ACC112 (cell line): ENCODE data around the gene ADAMTS16.

ENCODE experiments used
- H2AFZ ChIP-seq: fragments of 200-600 bp; sonication (generic); one replicate; pipeline ENCODE4 v1.6.0; 2017; ENCODE audit warnings: antibody characterized with exemption, low read length; ENCODE audit not compliant: unreplicated experiment
- H3K27ac ChIP-seq: fragments of 200-600 bp; sonication (generic); 2 replicates; pipeline ENCODE4 v1.5.1; 2014; ENCODE audit warnings: low read depth, mild to moderate bottlenecking, antibody characterized with exemption, low read length, moderate library complexity
- H3K27me3 ChIP-seq: fragments of 200-600 bp; sonication (generic); 2 replicates; pipeline ENCODE4 v1.6.1; 2014; ENCODE audit warnings: mild to moderate bottlenecking, antibody characterized with exemption, low read length, moderate library complexity, mixed read lengths; ENCODE audit not compliant: insufficient read depth
- H3K36me3 ChIP-seq: fragments of 200-600 bp; sonication (generic); 2 replicates; pipeline ENCODE4 v1.6.1; 2016; ENCODE audit warnings: mild to moderate bottlenecking, antibody characterized with exemption, low read length, moderate library complexity, mixed read lengths; ENCODE audit not compliant: insufficient read depth
- H3K4me1 ChIP-seq: fragments of 200-600 bp; sonication (generic); one replicate; pipeline ENCODE4 v1.6.1; 2016; ENCODE audit warnings: low read length, mixed read lengths; ENCODE audit not compliant: insufficient read depth, unreplicated experiment, control insufficient read depth
- H3K4me3 ChIP-seq: fragments of 200-600 bp; sonication (generic); 2 replicates; pipeline ENCODE4 v1.5.1; 2014; ENCODE audit warnings: mild to moderate bottlenecking, low read depth, low read length
- H3K79me2 ChIP-seq: fragments of 200-600 bp; sonication (generic); one replicate; pipeline ENCODE4 v1.6.0; 2016; ENCODE audit warnings: low read length; ENCODE audit not compliant: control insufficient read depth, unreplicated experiment, insufficient read depth

The ADAMTS16 gene

GRCh38 chr5:5314626-5315025 lies 174.5 kb downstream of the ADAMTS16 start:
- Histone ChIP-seq H3K27me3 (no peaks in the 10 kb centered on the region), H3K4me3 (no peak overlapping the region), H3K79me2 (no peaks in the 10 kb centered on the region), H2AFZ (no peak overlapping the region), H3K4me1 (no peaks in the 10 kb centered on the region), H3K27ac (no peak overlapping the region), H3K36me3 (no peaks in the 10 kb centered on the region)

- no peaks in the 10 kb centered on the region for H3K79me2 ChIP-seq
- H3K27ac ChIP-seq = no peak overlapping the region
- H3K27me3 ChIP-seq = no peaks in the 10 kb centered on the region
- no peaks in the 10 kb centered on the region for H3K36me3 ChIP-seq
- H2AFZ ChIP-seq = no peak overlapping the region
- no peak overlapping the region for H3K4me3 ChIP-seq
- no peaks in the 10 kb centered on the region for H3K4me1 ChIP-seq
Measured at GRCh38 chr5:5315068-5315980, 175.2 kb downstream of the ADAMTS16 start.

GRCh38 chr5:5316334-5316733 lies 176.2 kb downstream of the ADAMTS16 start:
- Histone ChIP-seq H3K36me3 (no peaks in the 10 kb centered on the region), H3K27ac (no peak overlapping the region), H3K79me2 (no peaks in the 10 kb centered on the region), H3K27me3 (no peaks in the 10 kb centered on the region), H3K4me1 (no peaks in the 10 kb centered on the region), H2AFZ (no peak overlapping the region), H3K4me3 (no peak overlapping the region)

- Histone ChIP-seq H3K36me3 (no peaks in the 10 kb centered on the region), H3K27ac (no peak overlapping the region), H2AFZ (no peak overlapping the region)
Measured at GRCh38 chr5:5317976-5318375, 177.8 kb downstream of the ADAMTS16 start.

GRCh38 chr5:5318426-5319190 lies 178.5 kb downstream of the ADAMTS16 start:
- no peak overlapping the region for H2AFZ ChIP-seq
- no peaks in the 10 kb centered on the region for H3K79me2 ChIP-seq
- H3K36me3 ChIP-seq = no peaks in the 10 kb centered on the region
- H3K27me3 ChIP-seq = no peaks in the 10 kb centered on the region
- no peaks in the 10 kb centered on the region for H3K4me1 ChIP-seq
- H3K27ac ChIP-seq = no peak overlapping the region
- H3K4me3 ChIP-seq = no peak overlapping the region

More at GRCh38 chr5:5317976-5318375, 177.8 kb downstream of the ADAMTS16 start:
- Histone ChIP-seq H3K27me3 (no peaks in the 10 kb centered on the region), H3K4me1 (no peaks in the 10 kb centered on the region), H3K4me3 (no peak overlapping the region), H3K79me2 (no peaks in the 10 kb centered on the region)

- Histone ChIP-seq H3K4me1 (no peaks in the 10 kb centered on the region), H3K36me3 (no peaks in the 10 kb centered on the region), H2AFZ (no peak overlapping the region), H3K4me3 (no peak overlapping the region), H3K27me3 (no peaks in the 10 kb centered on the region), H3K27ac (no peak overlapping the region), H3K79me2 (no peaks in the 10 kb centered on the region)
Measured at GRCh38 chr5:5320062-5320805, 180.1 kb downstream of the ADAMTS16 start.

- Histone ChIP-seq H3K4me1 (no peaks in the 10 kb centered on the region), H3K27me3 (no peaks in the 10 kb centered on the region), H3K4me3 (no peak overlapping the region), H3K36me3 (no peaks in the 10 kb centered on the region), H3K27ac (no peak overlapping the region), H3K79me2 (no peaks in the 10 kb centered on the region), H2AFZ (no peak overlapping the region)
Measured at GRCh38 chr5:5321137-5321536, 181.0 kb downstream of the ADAMTS16 start.

GRCh38 chr5:5323551-5323950 lies 183.4 kb downstream of the ADAMTS16 start:
- Histone ChIP-seq H2AFZ (no peak overlapping the region), H3K79me2 (no peaks in the 10 kb centered on the region), H3K27me3 (no peaks in the 10 kb centered on the region), H3K36me3 (no peaks in the 10 kb centered on the region), H3K27ac (no peak overlapping the region), H3K4me3 (no peak overlapping the region), H3K4me1 (no peaks in the 10 kb centered on the region)

GRCh38 chr5:5326115-5326758 lies 186.1 kb downstream of the ADAMTS16 start:
- H3K27me3 ChIP-seq = no peaks in the 10 kb centered on the region
- no peaks in the 10 kb centered on the region for H3K36me3 ChIP-seq
- H3K4me3 ChIP-seq = no peak overlapping the region
- H3K4me1 ChIP-seq = no peaks in the 10 kb centered on the region
- no peak overlapping the region for H3K27ac ChIP-seq
- no peak overlapping the region for H2AFZ ChIP-seq
- H3K79me2 ChIP-seq = no peaks in the 10 kb centered on the region

GRCh38 chr5:5327126-5327525 lies 187.0 kb downstream of the ADAMTS16 start:
- H3K36me3 ChIP-seq = no peaks in the 10 kb centered on the region
- H3K79me2 ChIP-seq = no peaks in the 10 kb centered on the region
- H3K4me3 ChIP-seq = no peak overlapping the region
- no peak overlapping the region for H2AFZ ChIP-seq
- no peaks in the 10 kb centered on the region for H3K27me3 ChIP-seq
- no peaks in the 10 kb centered on the region for H3K4me1 ChIP-seq
- no peak overlapping the region for H3K27ac ChIP-seq
